ENCODE results near the gene TLCD2. TPM values are rescaled to one million over a fixed set of nuclear protein-coding genes. Genes with fewer than 3 reads are reported as not detected.
"Not testable (repeated sequence)": the region's sequence is repeated elsewhere in the genome, so short reads cannot be mapped to it uniquely, and the experiment has no call there.

TLCD2 gene
- total RNA-seq, 1 experiment from 2014 or later, result 12.0 TPM

DNA sequence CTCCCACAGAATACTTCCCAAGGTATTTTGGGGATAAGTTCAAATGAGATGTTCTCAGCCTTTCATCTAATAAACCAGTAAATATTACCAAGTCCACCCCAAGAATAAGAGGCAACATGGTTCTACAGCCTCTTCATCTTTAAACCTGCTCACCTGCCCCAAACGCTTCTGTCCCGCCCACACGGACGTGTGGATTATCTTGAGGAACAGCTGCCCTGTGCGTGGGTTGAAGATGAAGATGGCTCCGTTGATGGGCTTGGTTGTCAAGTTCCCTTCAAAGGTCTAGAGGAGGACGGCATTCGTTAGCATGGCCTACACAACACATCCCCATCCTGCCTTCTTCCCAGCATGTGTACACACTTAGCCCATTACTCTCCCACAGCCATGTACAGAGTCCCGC lies 52.1 kb downstream of the TLCD2 start:
- Mint-ChIP-seq H3K4me1 (ENCODE audit: low read depth, unreplicated experiment) (no peaks in the 10 kb centered on the region), H3K9me3 (ENCODE audit: unreplicated experiment) (no peaks in the 10 kb centered on the region), H3K27me3 (ENCODE audit: insufficient read depth, unreplicated experiment) (no peaks in the 10 kb centered on the region), H3K27ac (ENCODE audit: unreplicated experiment) (no peak overlapping the region), H3K4me3 (ENCODE audit: unreplicated experiment) (no peak overlapping the region), H3K36me3 (ENCODE audit: insufficient read depth, unreplicated experiment) (peaks cover 100% of the 10 kb centered on the region)
- POLR2A ChIA-PET, result no interaction called here
- Histone ChIP-seq H3K27me3 (replicated peaks; ENCODE audit: control insufficient read depth, insufficient read depth, low read length) (no peaks in the 10 kb centered on the region), H3K9me3 (no peaks in the 10 kb centered on the region), H3K36me3 (ENCODE audit: control insufficient read depth, insufficient read depth, low read length) (peaks cover 24% of the 10 kb centered on the region), H3K4me3 (ENCODE audit: low read depth, low read length) (no peak overlapping the region), H3K4me1 (no peaks in the 10 kb centered on the region)
- TF ChIP-seq, protein P1, sequence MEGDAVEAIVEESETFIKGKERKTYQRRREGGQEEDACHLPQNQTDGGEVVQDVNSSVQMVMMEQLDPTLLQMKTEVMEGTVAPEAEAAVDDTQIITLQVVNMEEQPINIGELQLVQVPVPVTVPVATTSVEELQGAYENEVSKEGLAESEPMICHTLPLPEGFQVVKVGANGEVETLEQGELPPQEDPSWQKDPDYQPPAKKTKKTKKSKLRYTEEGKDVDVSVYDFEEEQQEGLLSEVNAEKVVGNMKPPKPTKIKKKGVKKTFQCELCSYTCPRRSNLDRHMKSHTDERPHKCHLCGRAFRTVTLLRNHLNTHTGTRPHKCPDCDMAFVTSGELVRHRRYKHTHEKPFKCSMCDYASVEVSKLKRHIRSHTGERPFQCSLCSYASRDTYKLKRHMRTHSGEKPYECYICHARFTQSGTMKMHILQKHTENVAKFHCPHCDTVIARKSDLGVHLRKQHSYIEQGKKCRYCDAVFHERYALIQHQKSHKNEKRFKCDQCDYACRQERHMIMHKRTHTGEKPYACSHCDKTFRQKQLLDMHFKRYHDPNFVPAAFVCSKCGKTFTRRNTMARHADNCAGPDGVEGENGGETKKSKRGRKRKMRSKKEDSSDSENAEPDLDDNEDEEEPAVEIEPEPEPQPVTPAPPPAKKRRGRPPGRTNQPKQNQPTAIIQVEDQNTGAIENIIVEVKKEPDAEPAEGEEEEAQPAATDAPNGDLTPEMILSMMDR (IDR thresholded peaks at IDR 0.05; ENCODE audit: insufficient read depth in 1 of 2, low read depth in 1 of 2, low read length in 1 of 2, severe bottlenecking in 1 of 2, unreplicated experiment in 1 of 2), result no peak
- no peak for DNase-seq
- intact Hi-C loops (cut with micrococcal nuclease; ENCODE audit: unreplicated experiment), result no loop called here
- BruUV-seq (replicated peaks), result no TSS peak
- CTCF ChIA-PET, result no interaction called here

DNA sequence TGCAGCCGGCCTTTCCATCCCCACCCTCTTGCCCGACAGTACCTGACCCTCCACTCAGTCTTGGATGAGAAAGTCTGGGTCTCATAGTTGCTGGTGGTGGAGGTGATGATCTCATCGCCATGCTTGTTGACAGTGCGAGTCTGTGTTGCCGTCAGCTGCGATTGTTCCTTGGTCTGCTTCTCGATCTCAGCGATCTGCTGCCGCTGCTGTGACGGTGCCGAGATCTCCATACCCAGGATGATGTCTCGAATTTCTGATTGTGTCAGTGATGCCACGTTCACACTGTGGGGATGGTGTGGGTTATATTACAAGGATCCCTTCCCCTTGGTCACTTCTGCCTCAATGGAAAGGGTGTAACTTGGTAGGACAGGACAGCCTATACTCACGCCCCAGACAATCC lies 56.4 kb downstream of the TLCD2 start:
- no peak overlapping the region for H3K4me3 ChIP-seq (ENCODE audit: low read depth, low read length)
- Mint-ChIP-seq H3K4me3 (ENCODE audit: unreplicated experiment) (no peak overlapping the region), H3K36me3 (ENCODE audit: insufficient read depth, unreplicated experiment) (peaks cover 89% of the 10 kb centered on the region), H3K9me3 (ENCODE audit: unreplicated experiment) (no peaks in the 10 kb centered on the region), H3K27ac (ENCODE audit: unreplicated experiment) (no peak overlapping the region), H3K27me3 (ENCODE audit: insufficient read depth, unreplicated experiment) (no peaks in the 10 kb centered on the region), H3K4me1 (ENCODE audit: low read depth, unreplicated experiment) (peaks cover 6% of the 10 kb centered on the region)
- H3K27me3 ChIP-seq (replicated peaks; ENCODE audit: control insufficient read depth, insufficient read depth, low read length), result no peaks in the 10 kb centered on the region
- H3K9me3 ChIP-seq, result no peaks in the 10 kb centered on the region
- DNase-seq, result no peak
- intact Hi-C loops (cut with micrococcal nuclease; ENCODE audit: unreplicated experiment), result no loop called here
- BruUV-seq (replicated peaks), result no TSS peak
- CTCF ChIA-PET, result no interaction called here
- TF ChIP-seq, protein P1 (IDR thresholded peaks at IDR 0.05; ENCODE audit: insufficient read depth in 1 of 2, low read depth in 1 of 2, low read length in 1 of 2, severe bottlenecking in 1 of 2, unreplicated experiment in 1 of 2), result no peak
- H3K36me3 ChIP-seq (ENCODE audit: control insufficient read depth, insufficient read depth, low read length), result peaks cover 28% of the 10 kb centered on the region
- peaks cover 5% of the 10 kb centered on the region; the same call in 1 of the 2 replicates for H3K4me1 ChIP-seq
- POLR2A ChIA-PET, result no interaction called here

DNA sequence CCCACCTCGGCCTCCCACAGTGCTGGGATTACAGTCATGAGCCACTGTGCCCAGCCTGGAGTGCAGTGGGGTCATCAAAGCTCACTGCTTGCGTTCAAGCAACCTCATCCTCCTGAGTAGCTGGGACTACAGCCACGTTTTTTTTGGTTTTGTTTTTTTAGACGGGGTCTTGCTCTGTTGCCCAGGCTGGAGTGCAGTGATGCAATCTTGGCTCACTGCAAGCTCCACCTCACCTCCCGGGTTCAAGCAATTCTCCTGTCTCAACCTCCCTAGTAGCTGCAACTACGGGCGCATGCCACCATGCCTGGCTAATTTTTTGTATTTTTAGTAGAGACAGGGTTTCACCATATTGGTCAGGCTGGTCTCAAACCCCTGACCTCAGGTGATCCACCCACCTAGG lies 57.4 kb downstream of the TLCD2 start:
- intact Hi-C loops (cut with micrococcal nuclease; ENCODE audit: unreplicated experiment); H3K4me1 ChIP-seq; BruUV-seq (replicated peaks); H3K4me3 Mint-ChIP-seq (ENCODE audit: unreplicated experiment); H3K4me3 ChIP-seq (ENCODE audit: low read depth, low read length); H3K27me3 Mint-ChIP-seq (ENCODE audit: insufficient read depth, unreplicated experiment); DNase-seq; H3K4me1 Mint-ChIP-seq (ENCODE audit: low read depth, unreplicated experiment); H3K9me3 Mint-ChIP-seq (ENCODE audit: unreplicated experiment); POLR2A ChIA-PET; H3K27me3 ChIP-seq (replicated peaks; ENCODE audit: control insufficient read depth, insufficient read depth, low read length); H3K9me3 ChIP-seq: not testable (repeated sequence)
- CTCF ChIA-PET, result interaction anchor here (1.1 kb wide), 1 partner anchor 78 kb away, joined by 3 read pairs; no protein-coding TSS in a partner anchor
- Mint-ChIP-seq H3K27ac (ENCODE audit: unreplicated experiment) (peak overlapping the region; percentile 22), H3K36me3 (ENCODE audit: insufficient read depth, unreplicated experiment) (peaks cover 79% of the 10 kb centered on the region)
- H3K36me3 ChIP-seq (ENCODE audit: control insufficient read depth, insufficient read depth, low read length), result peaks cover 24% of the 10 kb centered on the region

Other genes with a start within 250 kb of the TLCD2 start
- 162 and 171 TPM in 2 replicates for gene MYO1C, start 217.7 kb downstream of the TLCD2 start, total RNA-seq (2022)
- gene INPP5K, start 193.8 kb downstream of the TLCD2 start, total RNA-seq (2022), result 24.1 and 27.3 TPM in 2 replicates
- gene PITPNA, start 147.6 kb downstream of the TLCD2 start, total RNA-seq (2022), result 103 and 106 TPM in 2 replicates
- gene SLC43A2, start 81.5 kb downstream of the TLCD2 start, total RNA-seq (2022), result 33.9 and 39.3 TPM in 2 replicates
- 0.14 and 0.51 TPM in 2 replicates for gene SCARF1, start 64.6 kb downstream of the TLCD2 start, total RNA-seq (2022)
- gene RILP, start 60.5 kb downstream of the TLCD2 start, total RNA-seq (2022), result 4.2 and 6.9 TPM in 2 replicates
- 398 and 430 TPM in 2 replicates for gene PRPF8, start 25.5 kb downstream of the TLCD2 start, total RNA-seq (2022)
- 24.8 and 26.6 TPM in 2 replicates for gene WDR81, start 14.3 kb upstream of the TLCD2 start, total RNA-seq (2022)
- 59.9 and 63.8 TPM in 2 replicates for gene SERPINF2, start 32.5 kb upstream of the TLCD2 start, total RNA-seq (2022)
- gene SERPINF1, start 51.7 kb upstream of the TLCD2 start, total RNA-seq (2022), result 36.3 and 38.4 TPM in 2 replicates
- 26.2 and 32.1 TPM in 2 replicates for gene SMYD4, start 119.5 kb upstream of the TLCD2 start, total RNA-seq (2022)
- 147 and 167 TPM in 2 replicates for gene RPA1, start 119.6 kb upstream of the TLCD2 start, total RNA-seq (2022)